Activated naive CD8-positive, alpha-beta T cell treated with anti-CD3 and anti-CD28 coated beads, Interleukin-2, amount 50 U/mL, for 24 hours (primary cell): ENCODE data around the gene TSPYL4.

Experiments
- ATAC-seq: fragments of 150-1000 bp; cut with Tn5 transposase; one replicate; pipeline ENCODE4 v1.10.0; 2021
- DNase-seq: peaks from one replicate; pipeline ENCODE4 v3.0.0; 2021
- H3K27ac Mint-ChIP-seq: one replicate; pipeline ENCODE4 v1.8.0; 2021; ENCODE audit warnings: mild to moderate bottlenecking, mixed read lengths
- H3K27me3 Mint-ChIP-seq: one replicate; pipeline ENCODE4 v1.8.0; 2021; ENCODE audit warnings: mixed read lengths
- H3K36me3 Mint-ChIP-seq: one replicate; pipeline ENCODE4 v1.8.0; 2021; ENCODE audit warnings: low read depth, mixed read lengths
- H3K4me1 Mint-ChIP-seq: one replicate; pipeline ENCODE4 v1.8.0; 2021; ENCODE audit warnings: mixed read lengths
- H3K4me3 Mint-ChIP-seq: one replicate; pipeline ENCODE4 v1.8.0; 2021; ENCODE audit warnings: mild to moderate bottlenecking, moderate library complexity, mixed read lengths
- H3K9me3 Mint-ChIP-seq: one replicate; pipeline ENCODE4 v1.8.0; 2021; ENCODE audit warnings: mixed read lengths

Gene TSPYL4

DNA sequence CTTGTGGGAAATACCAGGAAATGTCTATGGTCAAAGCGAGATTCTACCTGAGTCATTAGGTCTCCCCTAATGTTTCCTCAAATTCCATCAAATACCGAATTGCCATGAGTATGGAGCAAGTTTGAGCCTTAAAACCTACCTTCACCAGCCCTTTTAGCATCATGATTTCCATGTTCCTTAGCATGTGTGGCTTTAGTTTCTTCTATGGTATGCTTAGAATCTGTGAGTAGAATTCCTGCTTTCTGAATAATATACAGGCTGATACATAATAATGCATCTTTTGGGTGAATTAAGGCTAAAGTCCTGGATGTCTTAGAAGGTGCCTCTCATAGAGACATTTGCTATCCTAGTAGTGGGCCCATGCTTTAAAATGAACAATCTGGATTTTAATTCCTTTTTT is 32.0 kb downstream of the TSPYL4 start:
- no peaks in the 10 kb centered on the region for H3K4me1 Mint-ChIP-seq
- DNase-seq (no peak), ATAC-seq (no peak)
- no peak overlapping the region for H3K4me3 Mint-ChIP-seq
- peaks cover 10% of the 10 kb centered on the region for H3K36me3 Mint-ChIP-seq
- H3K9me3 Mint-ChIP-seq: no peaks in the 10 kb centered on the region
- no peaks in the 10 kb centered on the region for H3K27me3 Mint-ChIP-seq
- H3K27ac Mint-ChIP-seq: no peak overlapping the region

DNA sequence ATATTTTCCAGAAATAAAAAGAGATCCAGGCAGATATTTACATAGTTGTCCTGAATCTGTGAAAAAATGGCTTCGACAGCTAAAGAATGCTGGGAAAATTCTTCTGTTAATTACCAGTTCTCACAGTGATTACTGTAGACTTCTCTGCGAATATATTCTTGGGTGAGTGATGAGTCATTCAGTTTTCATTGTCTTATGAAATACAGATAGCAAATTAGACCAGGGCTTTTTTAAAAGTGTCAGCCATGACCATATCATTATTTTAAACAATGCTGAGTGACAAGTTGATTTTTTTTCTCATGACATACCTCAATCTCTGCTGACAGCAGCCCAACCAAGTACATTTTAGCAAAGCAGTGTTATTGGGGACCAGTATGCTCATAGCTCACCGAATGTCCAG is 32.8 kb downstream of the TSPYL4 start:
- Mint-ChIP-seq H3K4me1 (no peaks in the 10 kb centered on the region), H3K4me3 (no peak overlapping the region)
- DNase-seq: no peak

GRCh38 chr6:116218866-116219265 is 35.0 kb downstream of the TSPYL4 start:
- H3K9me3 Mint-ChIP-seq: no peaks in the 10 kb centered on the region
- no peak overlapping the region for H3K27ac Mint-ChIP-seq
- no peak for DNase-seq
- no peak for ATAC-seq
- peaks cover 8% of the 10 kb centered on the region for H3K36me3 Mint-ChIP-seq
- no peaks in the 10 kb centered on the region for H3K27me3 Mint-ChIP-seq
- no peaks in the 10 kb centered on the region for H3K4me1 Mint-ChIP-seq
- no peak overlapping the region for H3K4me3 Mint-ChIP-seq

More for the DNA sequence above, 32.8 kb downstream of the TSPYL4 start:
- no peaks in the 10 kb centered on the region for H3K9me3 Mint-ChIP-seq
- no peak for ATAC-seq
- no peak overlapping the region for H3K27ac Mint-ChIP-seq
- H3K36me3 Mint-ChIP-seq: peaks cover 10% of the 10 kb centered on the region
- no peaks in the 10 kb centered on the region for H3K27me3 Mint-ChIP-seq

DNA sequence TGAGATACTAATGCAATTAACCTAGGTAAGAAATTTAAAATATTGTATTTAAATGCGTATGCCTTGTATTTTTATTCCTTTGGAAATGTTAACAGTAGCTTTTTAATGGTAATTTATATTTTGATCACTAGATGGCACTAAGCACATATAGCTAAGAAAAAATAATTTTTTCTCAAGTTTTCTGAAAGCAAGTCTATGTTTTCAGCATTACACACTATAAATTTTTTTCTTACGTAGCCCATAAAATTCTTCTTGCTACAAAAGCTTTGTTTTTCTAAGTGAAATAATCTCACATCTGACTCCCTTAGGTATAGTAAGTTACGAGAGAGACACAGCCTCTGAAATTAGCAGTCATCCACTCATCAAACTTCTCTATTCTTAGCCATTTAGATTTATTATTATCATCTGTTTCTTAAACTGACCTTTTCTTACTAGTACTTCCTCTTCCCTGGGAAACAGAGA is 35.7 kb downstream of the TSPYL4 start:
- Mint-ChIP-seq H3K9me3 (no peaks in the 10 kb centered on the region), H3K4me1 (no peaks in the 10 kb centered on the region), H3K27ac (no peak overlapping the region), H3K27me3 (no peaks in the 10 kb centered on the region), H3K36me3 (peaks cover 5% of the 10 kb centered on the region), H3K4me3 (no peak overlapping the region)
- ATAC-seq (no peak), DNase-seq (no peak)

DNA sequence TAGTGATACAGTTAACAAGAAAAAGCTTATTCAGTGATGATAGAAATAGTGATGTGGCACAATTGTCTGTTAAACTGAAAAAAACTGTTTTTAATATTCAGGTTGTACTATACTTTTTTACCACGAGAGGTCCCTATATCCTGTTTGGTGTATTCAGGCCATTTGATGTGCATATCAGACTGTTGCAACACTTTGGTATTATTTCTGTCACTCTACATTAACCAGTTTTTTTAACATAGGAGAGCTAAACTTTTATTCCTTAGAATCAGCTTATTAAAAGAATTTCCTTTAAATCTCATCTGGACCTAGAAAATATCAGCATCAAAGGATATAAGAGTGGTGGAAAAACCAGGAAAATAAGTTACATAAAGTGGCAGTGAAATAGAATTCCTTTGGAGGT is 36.8 kb downstream of the TSPYL4 start:
- ATAC-seq: no peak
- no peaks in the 10 kb centered on the region for H3K9me3 Mint-ChIP-seq
- peaks cover 5% of the 10 kb centered on the region for H3K36me3 Mint-ChIP-seq

GRCh38 chr6:116215414-116215813 is 38.5 kb downstream of the TSPYL4 start:
- Mint-ChIP-seq H3K36me3 (no peaks in the 10 kb centered on the region), H3K9me3 (no peaks in the 10 kb centered on the region), H3K27me3 (no peaks in the 10 kb centered on the region), H3K4me3 (no peak overlapping the region), H3K27ac (no peak overlapping the region), H3K4me1 (no peaks in the 10 kb centered on the region)
- no peak for DNase-seq
- ATAC-seq: no peak

More for the DNA sequence above, 36.8 kb downstream of the TSPYL4 start:
- no peaks in the 10 kb centered on the region for H3K4me1 Mint-ChIP-seq
- DNase-seq: no peak
- no peaks in the 10 kb centered on the region for H3K27me3 Mint-ChIP-seq
- H3K4me3 Mint-ChIP-seq: no peak overlapping the region
- H3K27ac Mint-ChIP-seq: no peak overlapping the region

DNA sequence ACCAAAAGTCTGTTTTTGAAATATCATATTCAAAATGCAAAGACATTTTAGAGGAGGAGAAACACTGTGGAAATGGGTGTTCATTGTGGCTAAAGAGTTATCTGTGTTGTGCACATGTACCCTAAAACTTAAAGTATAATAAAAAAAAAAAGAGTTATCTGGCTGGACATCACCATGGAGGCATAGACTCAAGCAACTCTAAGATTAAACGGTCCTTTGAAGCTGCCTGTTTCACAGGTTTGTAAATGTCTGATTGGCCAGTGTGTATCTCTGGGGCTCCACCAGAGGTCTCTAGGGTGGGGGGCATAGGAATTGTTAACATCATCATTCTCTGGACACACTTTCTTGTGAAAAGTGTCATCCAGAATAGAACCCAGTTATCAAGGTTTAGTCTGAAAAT is 39.2 kb downstream of the TSPYL4 start:
- Mint-ChIP-seq H3K4me1 (no peaks in the 10 kb centered on the region), H3K27ac (no peak overlapping the region), H3K36me3 (no peaks in the 10 kb centered on the region), H3K4me3 (no peak overlapping the region), H3K9me3 (no peaks in the 10 kb centered on the region), H3K27me3 (no peaks in the 10 kb centered on the region)
- ATAC-seq: no peak
- DNase-seq: no peak

GRCh38 chr6:116210750-116211425 is 43.0 kb downstream of the TSPYL4 start:
- Mint-ChIP-seq H3K27ac (no peak overlapping the region), H3K36me3 (no peaks in the 10 kb centered on the region)

GRCh38 chr6:116210316-116210715 is 43.6 kb downstream of the TSPYL4 start:
- no peak for DNase-seq

More at GRCh38 chr6:116210750-116211425, 43.0 kb downstream of the TSPYL4 start:
- Mint-ChIP-seq H3K4me3 (no peak overlapping the region), H3K27me3 (no peaks in the 10 kb centered on the region), H3K4me1 (no peaks in the 10 kb centered on the region), H3K9me3 (no peaks in the 10 kb centered on the region)
- DNase-seq (no peak), ATAC-seq (no peak)

DNA sequence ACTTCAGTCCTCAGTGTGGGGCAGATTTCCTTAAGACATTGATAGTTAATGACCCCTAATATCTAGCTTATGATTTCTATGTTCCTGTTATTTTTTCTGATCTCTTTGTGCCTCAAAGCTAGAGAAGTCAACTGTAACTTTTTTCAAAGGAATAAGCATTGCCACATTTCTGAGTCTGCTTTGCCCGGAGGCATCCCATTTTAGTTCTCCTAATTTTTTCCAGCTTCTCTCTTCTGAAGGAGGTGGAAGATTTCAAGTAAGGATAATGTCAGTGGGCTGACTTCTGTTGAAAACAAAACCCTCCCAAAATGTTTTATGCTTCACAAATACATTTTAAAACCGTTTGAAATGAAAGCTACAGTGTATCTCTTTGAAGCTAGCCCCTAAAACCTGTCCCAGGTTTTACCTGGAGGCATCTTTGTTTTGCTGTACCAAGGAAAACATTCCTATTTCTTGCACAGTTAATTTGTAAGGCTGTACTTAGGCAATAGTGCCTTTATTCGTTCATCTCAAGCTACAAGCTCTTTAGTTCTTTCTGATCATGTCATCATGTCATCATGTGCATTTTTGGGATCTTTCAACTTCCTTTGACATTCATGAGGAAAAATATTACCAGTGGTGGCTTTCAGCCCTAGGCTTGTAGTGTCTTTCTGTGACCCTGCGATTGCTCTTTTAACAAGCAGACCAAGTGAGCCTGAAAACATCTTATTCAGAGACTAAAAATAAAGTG is 45.7 kb downstream of the TSPYL4 start:
- Mint-ChIP-seq H3K36me3 (peaks cover 2% of the 10 kb centered on the region), H3K27me3 (no peaks in the 10 kb centered on the region), H3K27ac (no peak overlapping the region), H3K9me3 (no peaks in the 10 kb centered on the region), H3K4me1 (no peaks in the 10 kb centered on the region), H3K4me3 (no peak overlapping the region)
- ATAC-seq (no peak), DNase-seq (no peak)

More at GRCh38 chr6:116210316-116210715, 43.6 kb downstream of the TSPYL4 start:
- ATAC-seq: no peak
- Mint-ChIP-seq H3K27ac (no peak overlapping the region), H3K27me3 (no peaks in the 10 kb centered on the region), H3K4me1 (no peaks in the 10 kb centered on the region), H3K36me3 (no peaks in the 10 kb centered on the region), H3K4me3 (no peak overlapping the region), H3K9me3 (no peaks in the 10 kb centered on the region)

DNA sequence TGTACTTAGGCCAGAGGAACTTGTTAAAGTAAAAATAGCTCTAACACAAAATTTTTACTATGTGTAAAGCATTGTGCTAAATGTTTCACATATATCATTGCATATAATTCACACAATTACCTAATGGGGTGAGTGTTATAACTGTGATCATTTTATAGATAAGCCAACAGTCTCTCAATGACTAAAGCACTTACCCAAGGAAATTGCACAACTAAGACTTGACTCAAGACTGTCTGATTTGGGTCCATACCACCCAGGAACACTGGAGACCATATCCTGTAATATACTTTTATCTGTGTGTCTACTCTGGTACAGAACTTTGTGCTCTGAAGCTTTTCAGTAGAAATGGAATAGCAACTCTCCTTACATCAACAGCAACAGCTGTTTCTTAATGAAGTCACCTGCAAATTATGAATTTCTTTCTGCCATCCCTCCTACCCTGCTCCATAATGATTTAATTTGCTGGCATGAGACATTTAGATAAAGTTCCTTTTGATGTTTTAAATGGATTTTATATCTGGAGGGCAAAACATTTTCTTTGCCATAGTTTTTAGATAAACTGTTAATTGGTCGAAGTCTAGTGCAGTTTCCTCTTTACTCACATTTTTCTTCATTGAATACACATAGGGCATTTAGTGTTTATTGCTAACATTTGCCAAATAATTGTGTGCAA is 47.5 kb downstream of the TSPYL4 start:
- no peak overlapping the region for H3K4me3 Mint-ChIP-seq
- H3K27ac Mint-ChIP-seq: no peak overlapping the region
- H3K4me1 Mint-ChIP-seq: no peaks in the 10 kb centered on the region
- no peak for DNase-seq
- peaks cover 2% of the 10 kb centered on the region for H3K36me3 Mint-ChIP-seq
- no peaks in the 10 kb centered on the region for H3K27me3 Mint-ChIP-seq
- no peak for ATAC-seq
- H3K9me3 Mint-ChIP-seq: no peaks in the 10 kb centered on the region

- no peaks in the 10 kb centered on the region for H3K9me3 Mint-ChIP-seq
- no peaks in the 10 kb centered on the region for H3K4me1 Mint-ChIP-seq
- no peak for ATAC-seq
- no peak overlapping the region for H3K27ac Mint-ChIP-seq
- no peak for DNase-seq
- peaks cover 2% of the 10 kb centered on the region for H3K36me3 Mint-ChIP-seq
- no peak overlapping the region for H3K4me3 Mint-ChIP-seq
- H3K27me3 Mint-ChIP-seq: no peaks in the 10 kb centered on the region
Measured at GRCh38 chr6:116205281-116205680, 48.6 kb downstream of the TSPYL4 start.

GRCh38 chr6:116201538-116201937 is 52.3 kb downstream of the TSPYL4 start:
- Mint-ChIP-seq H3K4me3 (no peak overlapping the region), H3K36me3 (peaks cover 7% of the 10 kb centered on the region), H3K9me3 (no peaks in the 10 kb centered on the region), H3K4me1 (peaks cover 2% of the 10 kb centered on the region), H3K27ac (no peak overlapping the region), H3K27me3 (no peaks in the 10 kb centered on the region)
- DNase-seq (no peak), ATAC-seq (no peak)

DNA sequence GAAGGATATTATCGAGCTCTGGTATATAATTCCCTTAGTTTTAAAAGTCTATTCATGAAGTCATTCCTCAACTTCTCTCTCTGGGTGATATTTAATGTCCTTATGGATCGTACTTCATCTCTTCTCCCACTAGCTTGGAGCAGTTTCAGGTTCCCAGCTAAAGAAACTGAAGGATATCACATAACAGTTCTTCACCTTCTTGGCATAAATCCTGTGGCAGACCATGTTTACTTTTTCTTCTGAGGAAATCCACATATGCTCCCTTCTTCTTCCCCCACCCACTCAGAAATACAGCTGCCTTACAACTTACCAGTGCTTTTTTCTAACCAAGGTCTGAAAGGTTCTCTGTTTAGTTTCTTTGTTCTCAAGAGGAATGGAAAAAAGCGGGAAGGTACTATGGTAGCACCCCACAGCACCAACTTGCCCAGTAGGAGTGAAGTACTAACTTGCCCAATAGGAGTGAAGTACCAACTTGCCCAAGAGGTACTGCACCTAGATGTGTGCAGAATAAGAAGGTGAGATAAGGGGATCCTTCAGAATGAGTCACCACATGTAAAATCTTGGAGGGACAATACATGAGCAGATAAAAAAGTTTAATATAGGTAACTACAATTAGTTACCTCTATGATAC is 53.1 kb downstream of the TSPYL4 start:
- no peaks in the 10 kb centered on the region for H3K9me3 Mint-ChIP-seq
- no peak overlapping the region for H3K27ac Mint-ChIP-seq
- H3K4me3 Mint-ChIP-seq: no peak overlapping the region
- peaks cover 5% of the 10 kb centered on the region for H3K4me1 Mint-ChIP-seq
- peaks cover 9% of the 10 kb centered on the region for H3K36me3 Mint-ChIP-seq
- ATAC-seq (no peak), DNase-seq (no peak)
- no peaks in the 10 kb centered on the region for H3K27me3 Mint-ChIP-seq
